M059J (cell line): Measurements from ENCODE around the gene EIF2B4. TPM values are rescaled to one million over a fixed set of nuclear protein-coding genes. Genes with fewer than 3 reads are reported as not detected.
"Not testable (repeated sequence)": the region's sequence is repeated elsewhere in the genome, so short reads cannot be mapped to it uniquely, and the experiment has no call there.

Experiments used
- DNase-seq: peaks from one replicate; pipeline ENCODE4 v3.0.0-alpha.2; 2012; ENCODE audit warnings: low read depth
- total RNA-seq: library from RNA; depleted of rRNA; stranded (reverse); fragments of >200 nt; shearing (Covaris generic); gene quantifications from 2 replicates; pipeline ENCODE4 v1.2.3, GENCODE V29; 2014

EIF2B4 gene
- total RNA-seq, 1 experiment from 2014 or later: 31.1 TPM

GRCh38 chr2:27378096-27378808 is 8.1 kb upstream of the EIF2B4 start:
- DNase-seq: peak; percentile 33

GRCh38 chr2:27377618-27378095 is 7.5 kb upstream of the EIF2B4 start:
- no peak for DNase-seq

- DNase-seq: no peak
Measured at GRCh38 chr2:27376866-27377617, 6.9 kb upstream of the EIF2B4 start.

- DNase-seq: no peak
Measured at GRCh38 chr2:27376151-27376865, 6.2 kb upstream of the EIF2B4 start.

- no peak for DNase-seq
Measured at GRCh38 chr2:27375513-27376099, 5.5 kb upstream of the EIF2B4 start.

GRCh38 chr2:27373567-27373966 is 3.4 kb upstream of the EIF2B4 start:
- DNase-seq: no peak

GRCh38 chr2:27372937-27373336 is 2.8 kb upstream of the EIF2B4 start:
- no peak for DNase-seq

- DNase-seq: peak; percentile 55
Measured at GRCh38 chr2:27370816-27371620, 880 bp upstream of the EIF2B4 start.

GRCh38 chr2:27369471-27370025 is 590 bp downstream of the EIF2B4 start:
- peak; percentile 64 for DNase-seq

- DNase-seq: no peak
Measured at GRCh38 chr2:27363933-27364332, 6.2 kb downstream of the EIF2B4 start.

GRCh38 chr2:27362678-27363420 is 7.3 kb downstream of the EIF2B4 start:
- no peak for DNase-seq

- peak; percentile 97 for DNase-seq
Measured at GRCh38 chr2:27356382-27357181, 13.6 kb downstream of the EIF2B4 start, which contains the start of gene GTF3C2. Gene GTF3C2, minus strand, starts transcription at chr2:27356764. Its CDS starts 13,210 bp downstream, at chr2:27343554.

- DNase-seq: peak; percentile 72
Measured at GRCh38 chr2:27356056-27356381, 14.1 kb downstream of the EIF2B4 start.

GRCh38 chr2:27354597-27354927 is 15.6 kb downstream of the EIF2B4 start:
- no peak for DNase-seq

GRCh38 chr2:27353762-27354596 is 16.2 kb downstream of the EIF2B4 start:
- peak; percentile 38 for DNase-seq

GRCh38 chr2:27353386-27353761 is 16.8 kb downstream of the EIF2B4 start:
- not testable (repeated sequence) for DNase-seq

- no peak for DNase-seq
Measured at GRCh38 chr2:27351802-27352598, 18.1 kb downstream of the EIF2B4 start.
